K562 (cell line): ENCODE measurements around the gene NR1D1.

ENCODE experiments used
- CTCF ChIP-seq, 3 experiments: IDR thresholded peaks in 2 of 3; conservative IDR thresholded peaks in 1 of 3; 2 replicates each; pipeline ENCODE4 v1.5.1; 2011 to 2012; ENCODE audit warnings: low read length in 3 of 3, mild to moderate bottlenecking in 3 of 3, control low read depth in 2 of 3, improper control_type of control experiment in 1 of 3, inconsistent platforms in 1 of 3, low read depth in 1 of 3, mixed read lengths in 1 of 3, moderate library complexity in 1 of 3; ENCODE audit not compliant: insufficient read depth in 2 of 3
- E2F8 ChIP-seq: fragments of 450-650 bp; IDR thresholded peaks from 2 replicates; pipeline ENCODE4 v1.7.1; 2018; ENCODE audit warnings: mild to moderate bottlenecking, low read depth; ENCODE audit not compliant: partially characterized antibody
- ESRRA ChIP-seq: fragments of 450-650 bp; IDR thresholded peaks from 2 replicates; pipeline ENCODE4 v1.6.1; 2014; ENCODE audit warnings: low read depth, mild to moderate bottlenecking, moderate library complexity, borderline replicate concordance
- EZH2 ChIP-seq: IDR thresholded peaks from 2 replicates; pipeline ENCODE4 v1.6.1; 2012; ENCODE audit warnings: low read depth, mild to moderate bottlenecking, inconsistent platforms, low read length, borderline replicate concordance
- FOXJ3 ChIP-seq: sonication (generic); formaldehyde crosslinking; IDR thresholded peaks from 2 replicates; pipeline ENCODE4 v1.4.0; 2020; ENCODE audit warnings: mild to moderate bottlenecking, missing genetic modification reagents
- FOXP4 ChIP-seq: sonication (generic); formaldehyde crosslinking; IDR thresholded peaks from 2 replicates; pipeline ENCODE4 v1.8.0; 2022; ENCODE audit warnings: mild to moderate bottlenecking, missing genetic modification reagents, borderline replicate concordance
- HBP1 ChIP-seq: fragments of 450-650 bp; formaldehyde crosslinking; IDR thresholded peaks from 2 replicates; pipeline ENCODE4 v1.4.0; 2022; ENCODE audit warnings: missing genetic modification characterization
- MAX ChIP-seq: sonication (generic); formaldehyde crosslinking; IDR thresholded peaks from 2 replicates; pipeline ENCODE4 v1.9.0; 2022; ENCODE audit warnings: mild to moderate bottlenecking, missing genetic modification reagents
- MTA1 ChIP-seq: fragments of 450-650 bp; IDR thresholded peaks from 2 replicates; pipeline ENCODE4 v1.6.1; 2017; ENCODE audit warnings: borderline replicate concordance
- POLR2AphosphoS5 ChIP-seq: IDR thresholded peaks from 2 replicates; pipeline ENCODE4 v1.6.1; 2011; ENCODE audit warnings: mild to moderate bottlenecking, low read depth, low read length, moderate library complexity; ENCODE audit not compliant: control insufficient read depth, insufficient read depth
- POU5F1 ChIP-seq: fragments of 150-350 bp; IDR thresholded peaks from 2 replicates; pipeline ENCODE4 v1.6.1; 2014; ENCODE audit warnings: borderline replicate concordance, low read length, low read depth, mild to moderate bottlenecking; ENCODE audit not compliant: partially characterized antibody
- SMARCA4 ChIP-seq: fragments of 450-650 bp; IDR thresholded peaks from 2 replicates; pipeline ENCODE4 v1.6.1; 2016
- U2AF2 ChIP-seq: fragments of 200-400 bp; formaldehyde crosslinking; optimal IDR thresholded peaks from 2 replicates; pipeline ENCODE3; 2017; ENCODE audit warnings: low read depth, mild to moderate bottlenecking, low read length

GRCh38 chr17:40148527-40148926, 48.1 kb upstream of the NR1D1 start:
- TF ChIP-seq E2F8 (no peak), MAX (CRISPR knock-in tag) (no peak), ESRRA (no peak), MTA1 (no peak), FOXJ3 (CRISPR knock-in tag) (no peak), FOXP4 (CRISPR knock-in tag) (no peak), HBP1 (CRISPR knock-in tag) (no peak), POU5F1 (no peak), EZH2 (no peak), U2AF2 (no peak), POLR2AphosphoS5 (no peak), CTCF (IDR thresholded peaks at IDR 0.05 in 2 of 3, conservative IDR thresholded peaks at IDR 0.05 in 1 of 3; ENCODE audit: insufficient read depth in 2 of 3, low read depth in 1 of 3, low read length in 3 of 3) (no peak), SMARCA4 (no peak)
